HG02623 (cell line): ENCODE measurements around the gene MYO7B.
"Not testable (repeated sequence)": the region's sequence is repeated elsewhere in the genome, so short reads cannot be mapped to it uniquely, and the experiment has no call there.

Source experiments
- ATAC-seq: cut with Tn5 transposase; IDR thresholded peaks from one replicate; pipeline ENCODE4 v1.9.1; 2021; ENCODE audit warnings: moderate library complexity; ENCODE audit not compliant: unreplicated experiment

MYO7B gene

GRCh38 chr2:127523269-127523939 is 12.1 kb upstream of the MYO7B start:
- no peak for ATAC-seq

- not testable (repeated sequence) for ATAC-seq
Observed at GRCh38 chr2:127524198-127524834, 11.2 kb upstream of the MYO7B start.

DNA sequence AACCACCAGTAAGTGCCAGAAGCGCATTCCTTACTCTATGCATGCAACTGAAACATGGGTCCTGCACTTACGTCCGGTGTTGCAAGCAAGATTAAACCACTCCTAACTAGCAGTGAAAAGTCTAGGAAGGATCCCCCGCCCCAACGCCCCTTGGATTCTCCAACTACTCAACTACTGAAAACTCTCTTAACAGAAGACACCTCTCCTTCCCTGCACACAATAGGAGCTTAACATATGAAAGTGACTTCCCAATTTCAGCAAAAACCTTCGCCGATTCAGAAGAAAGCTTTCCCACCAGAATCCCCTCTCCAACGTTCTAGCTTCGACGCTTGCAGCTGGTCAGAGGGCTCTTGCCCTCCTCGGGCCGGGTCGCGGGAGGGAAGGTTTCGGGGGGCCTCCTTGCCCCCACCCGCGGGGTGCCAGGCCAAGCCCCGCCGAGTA is 9.8 kb upstream of the MYO7B start:
- ATAC-seq, result no peak

- ATAC-seq, result peak; percentile 81
Observed at GRCh38 chr2:127526132-127527000, 9.1 kb upstream of the MYO7B start, which contains the start of gene IWS1. TSS of gene IWS1 (minus strand) at chr2:127526489. CDS start at chr2:127526208, 281 bp downstream.

DNA sequence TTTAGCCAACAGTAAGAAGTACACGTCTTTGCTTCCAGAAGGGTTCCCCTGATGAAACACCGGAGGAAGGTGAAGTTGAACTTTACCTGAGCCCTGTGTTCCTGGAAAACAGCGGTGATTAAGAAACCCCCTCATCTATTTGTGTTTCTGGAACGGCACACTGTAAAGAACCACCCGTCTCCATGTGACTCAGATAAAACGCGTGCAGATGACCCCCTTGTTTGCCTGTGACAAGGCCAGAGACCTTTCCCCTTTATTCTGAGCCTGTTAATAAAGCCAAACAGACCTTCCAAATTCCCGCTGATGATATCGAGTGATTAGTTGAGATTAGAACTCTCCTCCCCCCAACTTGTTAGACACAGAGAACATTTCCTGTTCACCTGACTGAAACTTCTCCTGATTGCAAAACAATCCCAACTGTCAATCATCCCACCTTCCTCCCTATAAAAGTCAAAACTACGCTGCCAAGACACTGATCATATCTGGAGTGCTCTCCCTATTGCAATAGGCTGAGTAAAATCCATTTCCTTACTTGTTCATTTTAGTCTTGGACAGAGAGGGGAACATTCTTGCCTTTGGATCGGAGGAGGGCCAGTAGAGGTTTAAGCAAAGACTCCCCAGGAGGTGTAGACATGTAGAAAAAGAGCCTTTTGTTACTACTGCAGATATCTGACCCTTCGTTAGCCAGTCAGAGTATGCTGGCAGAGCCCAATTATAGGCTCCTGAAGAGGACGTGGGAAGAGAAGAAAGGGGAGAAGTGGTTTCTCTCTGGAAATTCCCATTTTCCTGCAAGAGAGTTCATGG is 8.3 kb upstream of the MYO7B start:
- peak; percentile 6 for ATAC-seq

- no peak for ATAC-seq
Observed at GRCh38 chr2:127528487-127528886, 7.0 kb upstream of the MYO7B start.

- ATAC-seq, result not testable (repeated sequence)
Observed at GRCh38 chr2:127529416-127529815, 6.1 kb upstream of the MYO7B start.

GRCh38 chr2:127530245-127531140 is 5.0 kb upstream of the MYO7B start:
- ATAC-seq, result no peak

- ATAC-seq, result no peak
Observed at GRCh38 chr2:127531221-127531648, 4.2 kb upstream of the MYO7B start.

- ATAC-seq, result no peak
Observed at GRCh38 chr2:127532296-127532695, 3.2 kb upstream of the MYO7B start.

- no peak for ATAC-seq
Observed at GRCh38 chr2:127535918-127536317, 435 bp downstream of the MYO7B start.

GRCh38 chr2:127536707-127537541 is 1.4 kb downstream of the MYO7B start:
- no peak for ATAC-seq

DNA sequence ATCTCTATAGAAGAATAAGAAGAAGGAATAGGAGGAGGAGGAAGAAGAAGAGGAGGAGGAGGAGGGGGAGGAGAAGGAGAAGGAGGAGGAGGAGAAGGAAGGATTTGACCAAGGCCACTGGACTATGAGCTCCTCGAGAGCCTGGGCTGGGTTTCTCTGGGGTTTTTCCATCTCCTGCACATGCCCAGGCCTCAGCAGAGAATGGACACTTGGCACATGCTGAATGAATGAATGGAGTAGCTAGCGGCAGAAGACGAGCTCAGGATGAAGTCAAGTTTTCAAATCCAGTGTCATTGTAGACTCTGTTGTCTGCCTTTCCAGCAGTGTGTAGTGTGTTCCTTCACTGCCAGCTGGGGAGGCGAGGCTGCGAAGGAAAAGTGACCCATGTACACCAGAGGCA is 2.2 kb downstream of the MYO7B start:
- ATAC-seq, result no peak

DNA sequence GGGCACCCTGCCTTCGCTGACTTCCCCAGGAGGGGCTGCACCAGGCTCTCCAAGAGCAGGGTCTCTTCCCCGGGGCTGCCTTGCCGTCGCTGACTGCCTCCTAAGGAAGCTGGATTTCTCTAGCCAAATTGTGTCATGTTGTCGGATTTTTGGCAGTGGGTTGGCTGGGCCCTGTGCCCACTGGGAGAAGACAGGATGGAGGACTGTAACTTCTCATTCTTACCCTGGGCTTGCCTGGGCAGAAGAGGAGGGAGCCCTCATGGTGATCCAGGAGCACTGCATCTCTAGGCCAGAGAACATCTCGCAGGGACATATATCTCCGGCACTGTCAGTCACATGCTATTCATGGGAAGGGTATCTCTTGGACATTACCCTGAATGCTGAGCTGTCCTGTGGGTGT is 6.3 kb downstream of the MYO7B start:
- no peak for ATAC-seq

GRCh38 chr2:127542231-127542630 is 6.7 kb downstream of the MYO7B start:
- no peak for ATAC-seq

- not testable (repeated sequence) for ATAC-seq
Observed at GRCh38 chr2:127543013-127543501, 7.6 kb downstream of the MYO7B start.

DNA sequence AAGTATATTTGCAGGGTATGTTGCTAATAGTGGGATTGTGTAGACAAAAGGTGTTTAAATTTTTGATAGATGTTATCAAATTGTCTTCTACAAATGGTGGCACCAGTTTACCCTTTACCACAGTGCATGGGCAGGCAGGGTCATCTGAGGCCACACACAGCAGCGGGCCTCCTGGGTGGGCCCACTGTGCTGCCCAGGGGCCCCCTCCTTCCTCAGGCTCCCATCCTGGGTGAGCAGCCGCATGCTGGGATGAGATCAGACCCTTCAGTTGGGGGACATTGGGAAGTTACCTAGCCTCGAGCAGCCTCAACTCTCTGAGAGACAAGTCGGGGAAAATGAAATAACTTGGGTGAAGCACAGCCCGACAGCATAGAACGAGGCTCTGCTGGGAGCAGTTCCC is 9.7 kb downstream of the MYO7B start:
- no peak for ATAC-seq

- no peak for ATAC-seq
Observed at GRCh38 chr2:127545796-127546195, 10.3 kb downstream of the MYO7B start.

DNA sequence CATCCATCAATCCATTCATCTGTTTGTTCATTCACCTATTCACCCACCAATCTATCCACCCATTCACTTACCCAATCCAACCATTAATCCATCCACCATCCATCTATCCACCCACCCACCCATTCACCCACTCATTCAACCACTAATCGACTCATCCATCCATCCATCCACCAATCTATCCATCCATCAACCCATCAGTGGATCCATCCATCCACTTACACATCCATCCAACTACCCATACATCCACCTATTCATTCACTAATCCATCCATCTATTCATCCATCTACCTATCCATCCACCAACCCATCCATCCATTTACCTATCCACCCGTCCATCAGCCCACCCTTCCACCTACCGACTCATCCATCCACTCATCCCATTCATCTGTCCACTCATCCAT is 11.3 kb downstream of the MYO7B start:
- ATAC-seq, result no peak
